Stimulated activated CD4-positive, alpha-beta T cell treated with anti-CD3 and anti-CD28 coated beads, Interleukin-2, amount 100 ng/mL, for 48 hours (primary cell): ENCODE measurements around the gene FBP2.
"Not testable (repeated sequence)": the region's sequence is repeated elsewhere in the genome, so short reads cannot be mapped to it uniquely, and the experiment has no call there.

Experiments used
- DNase-seq, 2 donors: peaks; one replicate each; pipeline ENCODE4 v3.0.0-alpha.2; 2020

FBP2 gene

DNA sequence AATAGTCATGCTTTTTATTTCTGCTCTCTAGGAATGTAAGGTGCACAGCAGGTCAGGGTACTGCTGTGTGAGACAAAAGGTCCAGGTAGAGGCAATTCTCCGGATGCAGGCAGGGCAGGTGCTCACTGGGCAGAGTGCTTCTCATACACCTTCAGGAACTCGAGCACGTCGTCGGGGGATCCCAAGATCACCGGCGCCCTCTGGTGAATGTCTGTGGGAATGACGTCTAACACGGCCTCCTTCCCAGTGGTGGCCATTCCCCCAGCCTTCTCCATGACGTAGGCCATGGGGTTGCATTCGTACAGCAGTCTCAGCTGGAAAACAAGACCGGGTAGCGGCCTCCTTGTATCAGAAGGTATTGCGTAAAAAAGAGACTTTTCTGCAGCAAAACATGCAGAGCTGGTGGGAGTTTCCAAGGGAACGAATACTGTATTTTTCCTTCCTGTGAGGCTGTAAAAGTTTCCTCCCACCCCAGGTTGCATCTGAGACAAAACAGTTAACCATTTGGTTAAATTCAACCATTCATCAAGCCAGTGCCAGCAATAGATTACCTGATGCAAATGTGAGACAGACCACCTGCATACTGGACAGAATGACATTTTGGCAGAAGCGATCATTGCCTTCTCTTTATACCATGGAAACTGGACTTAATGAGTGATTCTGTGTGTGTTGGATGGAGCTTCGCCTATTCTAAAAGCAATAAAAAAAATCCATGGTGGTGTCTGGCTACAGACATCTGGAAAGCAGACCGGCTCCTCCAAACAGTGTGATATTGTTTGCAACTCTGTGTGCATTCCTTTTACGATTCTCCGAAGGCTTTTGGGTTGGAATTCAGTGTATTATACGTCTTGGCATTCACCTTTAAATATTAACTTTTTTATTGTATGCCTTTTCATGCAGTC lies 9.9 kb upstream of the FBP2 start:
- DNase-seq = peak; percentile 75 to 79

DNA sequence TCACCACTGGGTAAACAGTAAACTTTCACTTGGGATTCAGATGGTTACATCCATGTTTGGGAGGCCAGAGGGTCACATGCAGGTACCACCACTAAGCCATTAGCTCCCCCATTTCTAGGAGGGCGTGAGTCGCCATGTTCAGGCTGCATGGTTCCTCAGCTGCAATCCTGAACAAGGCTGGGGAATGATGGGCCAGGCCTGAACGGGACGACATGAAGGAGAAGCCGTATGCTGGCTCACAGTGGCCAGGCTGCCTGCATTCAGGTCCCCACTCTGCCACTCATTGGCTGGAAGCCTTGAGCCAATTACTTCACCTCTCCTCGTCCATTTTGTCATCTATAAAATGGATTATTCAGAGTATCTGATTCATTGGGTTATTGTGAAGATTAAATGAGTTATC lies 9.0 kb upstream of the FBP2 start:
- no peak for DNase-seq

DNA sequence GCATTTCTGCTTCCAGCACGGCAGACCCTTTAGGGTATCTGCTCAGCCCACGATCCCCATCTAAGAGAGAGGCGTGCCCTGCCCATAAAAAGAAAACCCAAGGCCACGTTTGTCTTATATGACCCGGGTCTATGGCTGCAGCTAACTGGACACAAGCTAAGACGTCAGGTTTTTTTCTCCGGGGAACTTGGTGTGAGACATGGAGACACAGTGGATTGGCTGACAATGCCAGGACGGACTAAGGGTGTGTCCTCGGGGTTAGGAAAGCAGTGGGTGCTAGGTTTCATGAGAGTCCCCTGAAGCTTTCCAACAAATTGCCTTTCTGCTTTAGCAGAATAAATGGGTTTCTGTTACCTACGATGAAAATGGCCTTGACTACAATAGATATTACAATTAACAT lies 7.1 kb upstream of the FBP2 start:
- DNase-seq = no peak

DNA sequence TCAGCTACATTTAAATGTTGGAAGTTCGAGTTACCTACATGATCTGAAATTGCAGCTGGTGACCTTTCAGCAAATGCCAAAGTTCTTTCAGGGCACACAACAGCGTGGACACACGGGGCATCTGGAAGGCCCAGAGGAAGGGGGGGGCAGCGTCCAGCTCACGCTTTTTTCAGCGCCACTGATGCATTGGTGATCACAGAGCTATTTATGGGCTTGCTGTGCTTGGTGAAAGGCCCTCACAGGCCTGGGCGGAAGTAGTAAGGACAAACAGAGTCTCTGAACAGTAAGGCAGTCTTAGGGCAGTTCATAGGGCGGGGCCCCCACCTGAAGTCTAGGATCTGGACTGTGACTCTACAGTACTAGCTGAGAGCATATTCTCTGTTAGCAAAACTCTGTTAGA lies 6.6 kb upstream of the FBP2 start:
- DNase-seq = no peak

DNA sequence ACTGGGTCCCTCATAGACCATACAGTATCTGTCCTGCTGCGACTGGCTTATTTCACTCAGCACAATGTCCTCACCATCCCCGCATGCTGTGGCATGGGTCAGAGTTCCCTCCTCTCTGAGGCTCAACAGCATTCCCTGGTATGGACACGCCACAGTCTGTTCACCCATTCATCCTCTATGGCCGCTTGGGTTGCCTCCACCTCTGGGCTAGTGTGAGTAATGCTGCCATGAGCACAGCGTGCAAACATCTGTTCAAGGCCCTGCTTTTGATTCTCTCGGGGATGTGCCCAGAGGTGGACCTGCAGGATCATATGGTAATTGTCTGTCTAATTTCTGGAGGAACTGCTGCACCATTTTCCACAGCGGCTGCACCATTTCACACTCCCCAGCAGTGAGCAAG lies 5.5 kb upstream of the FBP2 start:
- no peak for DNase-seq

DNA sequence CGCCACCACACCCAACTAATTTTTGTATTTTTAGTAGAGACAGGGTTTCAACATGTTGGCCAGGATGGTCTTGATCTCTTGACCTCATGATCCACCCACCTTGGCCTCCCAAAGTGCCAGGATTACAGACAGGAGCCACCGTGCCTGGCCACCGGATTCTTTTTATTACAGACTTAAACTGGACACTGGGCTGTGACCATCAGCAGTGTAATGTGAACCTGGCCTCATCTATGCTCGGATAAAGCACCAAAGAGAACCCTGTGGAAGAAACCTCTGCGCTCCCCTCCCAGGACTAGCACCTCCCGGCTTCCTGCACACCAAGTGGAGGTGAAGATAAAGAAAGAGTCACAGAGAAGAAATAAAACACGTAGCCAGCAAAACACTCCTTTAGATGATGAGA lies 941 bp downstream of the FBP2 start:
- DNase-seq = not testable (repeated sequence)

DNA sequence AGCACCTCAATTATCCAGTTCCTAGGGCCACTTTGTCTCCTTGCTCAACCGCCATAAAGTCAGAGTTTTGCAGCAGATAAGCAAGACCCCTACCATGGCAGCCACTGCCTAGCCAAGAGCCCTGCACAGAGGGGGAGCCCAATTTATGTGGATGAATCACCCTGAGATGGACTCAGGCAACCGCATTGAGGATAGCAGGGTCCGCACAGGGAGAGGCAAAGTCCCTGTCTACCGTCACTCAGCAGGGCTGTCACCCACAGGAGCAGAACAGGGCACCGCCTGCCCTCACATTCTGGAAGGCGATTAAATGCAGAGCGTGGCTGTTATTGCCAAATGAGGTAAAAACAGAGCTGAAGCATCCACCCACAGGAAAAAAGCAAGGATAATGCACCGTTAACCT lies 1.7 kb downstream of the FBP2 start:
- no peak for DNase-seq

DNA sequence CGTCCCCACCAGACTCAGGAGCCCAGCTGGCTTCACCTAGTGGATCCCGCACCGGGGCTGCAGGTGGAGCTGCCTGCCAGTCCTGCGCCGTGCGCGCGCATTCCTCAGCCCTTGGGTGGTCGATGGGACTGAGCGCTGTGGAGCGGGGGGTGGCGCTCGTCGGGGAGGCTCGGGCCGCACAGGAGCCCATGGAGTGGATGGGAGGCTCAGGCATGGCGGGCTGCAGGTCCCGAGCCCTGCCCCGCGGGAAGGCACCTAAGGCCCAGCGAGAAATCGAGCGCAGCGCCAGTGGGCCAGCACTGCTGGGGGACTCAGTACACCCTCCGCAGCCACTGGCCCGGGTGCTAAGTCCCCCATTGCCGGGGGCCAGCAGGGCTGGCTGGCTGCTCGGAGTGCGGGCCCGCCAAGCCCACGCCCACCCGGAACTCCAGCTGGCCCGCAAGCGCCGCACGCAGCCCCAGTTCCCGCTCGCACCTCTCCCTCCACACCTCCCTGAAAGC lies 2.5 kb downstream of the FBP2 start:
- not testable (repeated sequence) for DNase-seq

DNA sequence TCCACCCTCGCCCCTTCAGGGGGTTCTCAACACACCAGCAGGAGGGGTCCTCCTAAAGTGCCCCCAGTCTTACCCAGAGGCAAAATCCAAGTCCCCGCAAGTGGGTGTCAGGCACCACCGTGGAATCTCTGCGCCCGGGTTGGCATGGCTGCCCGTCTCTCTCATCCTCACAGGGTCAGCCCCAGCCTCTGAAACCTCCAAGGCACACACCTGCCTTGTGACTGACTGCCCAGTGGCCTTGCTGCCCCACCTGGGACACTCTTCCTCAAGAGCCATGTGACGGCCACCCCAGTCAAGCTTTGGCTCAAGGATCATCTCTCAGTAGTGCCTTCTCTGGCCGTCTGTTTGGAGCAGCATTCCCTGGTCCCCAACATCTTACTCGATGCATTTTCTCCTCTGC lies 4.9 kb downstream of the FBP2 start:
- no peak for DNase-seq

DNA sequence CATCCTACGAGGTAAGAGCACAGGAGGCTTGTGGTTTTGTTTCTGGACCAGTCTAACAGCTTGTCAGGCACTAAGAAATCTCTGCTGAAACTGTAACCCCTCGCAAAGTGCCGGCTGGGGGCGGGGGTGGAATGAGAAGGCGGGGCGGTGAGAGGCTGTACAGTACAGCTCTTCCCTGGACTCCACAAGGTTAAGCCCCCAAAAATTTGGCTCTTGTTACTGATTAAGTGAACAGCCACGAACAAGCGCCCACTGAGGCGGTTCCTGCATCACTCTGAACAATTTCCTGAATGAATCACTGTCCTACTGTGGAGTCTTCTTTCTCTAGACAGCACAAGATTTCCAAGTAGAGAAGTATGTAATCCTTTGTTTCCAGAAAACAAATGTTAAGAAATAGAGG lies 6.8 kb downstream of the FBP2 start:
- DNase-seq = no peak

DNA sequence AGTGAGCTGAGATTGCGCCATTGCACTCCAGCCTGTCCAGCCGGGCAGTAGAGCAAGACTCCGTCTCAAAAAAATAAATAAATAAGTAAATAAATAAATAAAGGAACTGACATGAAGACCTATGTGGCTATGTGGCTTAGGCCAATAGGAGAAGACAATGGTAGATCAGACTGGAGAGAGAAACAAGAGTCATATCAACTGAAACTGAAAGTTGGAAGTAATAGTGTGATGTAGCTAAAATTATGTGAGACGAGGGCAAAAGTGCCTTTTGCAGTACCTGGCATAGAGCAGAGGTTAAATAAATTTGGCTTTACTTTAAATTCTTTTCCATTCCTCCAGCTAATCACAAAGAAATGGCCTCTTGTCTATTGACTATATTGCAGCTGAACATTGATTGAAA lies 7.3 kb downstream of the FBP2 start:
- DNase-seq = no peak

DNA sequence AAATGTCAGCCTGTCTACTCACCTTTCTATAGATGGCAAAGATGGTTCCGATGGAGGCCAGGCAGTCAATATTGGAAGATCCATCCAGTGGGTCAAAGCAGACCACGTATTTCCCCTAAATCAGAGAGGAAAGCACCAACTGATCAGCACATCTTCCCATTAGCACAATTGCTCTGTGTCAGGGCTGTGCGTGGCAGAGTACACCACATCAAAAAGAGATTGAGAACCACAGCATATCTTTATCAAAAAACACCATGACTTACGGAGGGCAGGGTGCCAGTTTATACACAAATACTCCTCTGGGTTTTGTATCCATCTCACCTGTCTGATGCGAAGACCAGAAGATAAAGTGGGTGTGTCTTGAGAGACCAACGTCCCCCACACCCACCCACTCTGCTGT lies 9.1 kb downstream of the FBP2 start:
- no peak for DNase-seq

DNA sequence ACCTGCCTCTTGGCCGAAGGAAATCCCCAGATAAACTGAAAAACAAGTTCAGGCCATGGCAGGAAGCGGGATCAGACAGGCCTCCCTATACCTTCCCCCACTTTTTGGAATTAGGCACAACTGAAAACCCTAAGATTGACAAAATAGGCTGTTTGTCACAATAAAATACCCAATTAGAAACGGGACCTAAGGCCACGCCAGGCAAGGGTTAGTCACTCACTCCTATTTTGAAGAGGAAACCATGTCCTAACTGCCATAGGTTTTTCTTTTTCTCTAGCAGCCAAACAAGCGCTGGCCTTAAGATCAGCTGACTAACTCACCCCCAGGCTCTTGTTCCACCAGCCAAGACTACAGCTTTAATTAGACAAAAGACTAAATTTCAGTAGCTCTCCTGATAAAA lies 11.9 kb downstream of the FBP2 start:
- no peak for DNase-seq

DNA sequence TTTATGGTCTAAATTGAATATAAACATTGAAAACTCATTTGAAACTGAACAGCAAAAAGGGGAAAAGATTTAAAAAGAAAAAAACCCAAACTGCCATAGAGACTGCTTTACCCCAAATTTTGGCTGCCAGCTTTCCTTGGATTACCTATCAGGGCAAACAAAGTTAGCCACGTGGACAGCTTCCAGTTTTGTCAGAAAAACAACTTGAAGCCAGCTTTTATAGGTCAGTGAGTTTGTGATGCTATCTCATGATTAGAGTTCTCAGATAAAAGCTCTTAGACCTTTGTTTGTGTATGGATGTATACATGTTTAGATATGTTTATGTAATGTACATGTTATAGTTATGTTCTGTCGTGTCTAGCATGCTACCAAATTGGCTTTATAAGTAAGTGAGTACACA lies 16.1 kb downstream of the FBP2 start:
- DNase-seq = no peak

DNA sequence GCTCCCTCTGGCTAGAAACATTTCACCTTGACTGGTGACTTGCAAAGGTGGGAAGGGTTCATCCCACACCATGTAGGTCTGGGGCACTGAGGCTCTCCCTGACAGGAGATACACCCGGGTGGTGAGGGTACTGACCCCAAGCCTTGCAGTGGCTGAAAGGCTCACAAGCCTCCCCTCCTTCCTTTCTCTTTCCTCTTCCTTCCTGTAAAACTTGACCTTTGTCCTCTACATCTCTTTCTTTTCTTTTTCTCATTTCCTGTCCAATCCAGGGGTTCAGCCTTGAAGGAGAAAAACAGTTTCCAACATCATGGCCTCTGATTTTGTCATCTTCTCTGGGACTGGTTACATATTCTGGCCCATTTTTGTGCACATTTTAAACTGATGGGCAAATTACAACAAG lies 16.6 kb downstream of the FBP2 start:
- DNase-seq = no peak

DNA sequence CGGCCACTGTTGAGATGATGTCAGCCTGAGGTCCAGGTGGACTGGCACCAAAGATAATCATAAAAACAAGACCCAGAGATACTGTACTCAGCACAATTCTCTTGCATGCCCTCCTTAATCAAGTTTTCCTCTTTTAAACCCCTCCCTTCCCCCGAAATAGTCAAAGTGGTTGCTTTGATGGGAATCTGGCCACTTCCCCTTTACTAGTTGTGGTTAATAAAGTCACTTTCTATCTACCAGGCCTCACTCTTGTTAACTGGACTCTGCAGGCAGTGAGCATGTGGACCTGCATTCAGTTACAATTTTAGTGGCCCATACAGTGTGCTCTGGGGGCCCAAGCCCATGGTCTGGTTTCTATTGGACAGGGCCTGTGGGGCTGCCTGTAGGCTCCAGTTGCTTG lies 17.5 kb downstream of the FBP2 start:
- no peak for DNase-seq

DNA sequence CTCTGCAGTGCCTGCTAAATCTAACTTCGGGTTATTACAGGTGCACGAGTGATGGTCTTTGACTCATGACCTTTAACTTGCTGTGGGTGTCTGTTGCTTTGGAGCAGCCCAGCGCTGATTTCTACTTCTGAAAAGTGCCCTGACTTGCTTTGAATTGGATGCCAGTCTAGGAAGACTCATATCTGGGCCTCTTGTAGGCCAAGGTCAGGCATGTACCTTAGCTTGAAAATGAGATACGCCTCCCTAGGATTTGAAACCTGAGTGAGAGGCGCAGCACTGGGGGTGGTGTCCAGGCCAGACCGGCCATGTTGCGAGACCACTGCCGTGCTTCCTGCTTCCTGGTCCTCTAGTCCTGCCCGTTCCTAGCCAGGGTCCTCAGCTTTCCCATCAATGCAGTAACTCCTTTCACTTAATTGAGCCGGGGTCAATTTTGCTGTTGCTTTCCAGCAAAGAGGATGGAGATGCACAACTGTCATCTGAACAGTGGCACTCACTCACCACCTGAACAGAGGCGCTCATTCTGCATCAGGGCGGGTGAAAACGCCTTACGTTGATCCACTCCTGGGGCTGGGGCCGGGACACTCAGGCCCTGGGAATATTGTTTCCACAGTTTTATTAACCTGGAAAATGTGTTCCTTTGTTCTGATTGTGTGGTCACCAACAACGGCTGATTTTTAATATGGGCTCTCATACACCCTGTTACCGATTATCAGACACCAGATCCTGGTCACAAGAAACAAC lies 24.5 kb downstream of the FBP2 start:
- no peak for DNase-seq

DNA sequence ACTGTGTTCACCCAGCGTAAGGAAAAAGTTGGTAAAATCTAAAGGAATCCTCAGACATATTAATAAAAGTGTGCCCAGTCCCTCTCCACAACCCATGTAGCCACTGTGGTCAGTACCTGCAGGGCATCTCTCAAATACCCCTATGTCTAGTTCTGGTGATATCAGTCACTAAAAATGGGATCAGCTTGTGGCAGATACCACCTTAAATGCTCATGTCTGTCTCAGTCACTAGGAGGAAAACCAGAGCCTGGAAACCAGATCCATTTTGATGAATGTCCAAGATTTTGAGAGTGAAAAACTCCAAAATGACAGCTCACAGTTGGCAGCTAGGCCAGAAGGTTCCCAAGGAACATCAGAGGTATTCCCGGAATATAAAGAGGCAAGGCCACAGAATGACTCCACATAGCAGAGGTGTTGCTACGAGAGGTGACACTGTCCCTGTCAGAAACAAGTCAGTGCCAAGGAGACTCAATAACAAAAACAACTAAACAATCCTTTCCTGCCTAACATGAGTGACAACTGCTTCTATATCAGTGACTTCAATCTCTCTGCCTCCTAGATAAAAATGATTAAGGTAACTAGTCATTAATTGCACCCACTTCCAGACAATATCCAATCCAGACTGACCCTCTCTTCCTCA lies 25.3 kb downstream of the FBP2 start:
- no peak for DNase-seq

DNA sequence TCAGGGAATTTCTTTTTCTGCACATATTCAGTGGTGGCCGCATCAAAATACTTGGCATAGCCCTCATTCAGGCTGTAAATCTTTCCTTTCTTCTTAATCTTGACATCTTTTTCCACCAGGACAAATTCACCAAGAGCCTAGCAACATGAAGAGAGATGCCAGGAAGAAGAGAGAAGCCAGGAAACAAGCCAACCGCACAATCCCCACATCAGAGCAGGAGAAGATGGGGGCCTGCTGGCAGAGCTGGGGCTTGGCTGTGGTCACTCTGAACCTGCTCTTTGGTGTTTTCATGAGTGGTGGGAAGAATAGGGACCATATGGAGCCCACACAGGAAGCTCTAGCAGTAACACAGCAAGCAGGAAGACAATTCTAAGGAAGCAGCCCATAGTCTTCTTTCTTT lies 26.4 kb downstream of the FBP2 start:
- DNase-seq = no peak

DNA sequence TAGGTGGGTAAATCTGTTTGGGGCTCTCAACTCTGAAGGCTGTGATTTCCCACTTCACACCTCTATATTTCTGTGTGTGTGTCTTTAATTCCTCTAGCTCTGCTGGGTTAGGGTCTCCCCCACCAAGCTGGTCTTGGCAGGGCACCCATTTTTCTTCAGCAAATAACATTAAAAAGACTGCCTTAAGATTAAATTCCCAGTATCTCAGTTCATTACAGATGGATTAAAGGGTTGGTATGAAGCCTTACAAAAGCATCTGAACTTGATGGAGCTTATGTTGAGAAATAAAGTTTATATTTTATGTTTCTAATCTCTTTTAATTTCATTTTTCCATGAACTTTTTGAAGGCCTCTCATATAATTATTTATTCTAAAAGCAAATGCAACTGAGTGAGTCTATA lies 27.1 kb downstream of the FBP2 start:
- no peak for DNase-seq

DNA sequence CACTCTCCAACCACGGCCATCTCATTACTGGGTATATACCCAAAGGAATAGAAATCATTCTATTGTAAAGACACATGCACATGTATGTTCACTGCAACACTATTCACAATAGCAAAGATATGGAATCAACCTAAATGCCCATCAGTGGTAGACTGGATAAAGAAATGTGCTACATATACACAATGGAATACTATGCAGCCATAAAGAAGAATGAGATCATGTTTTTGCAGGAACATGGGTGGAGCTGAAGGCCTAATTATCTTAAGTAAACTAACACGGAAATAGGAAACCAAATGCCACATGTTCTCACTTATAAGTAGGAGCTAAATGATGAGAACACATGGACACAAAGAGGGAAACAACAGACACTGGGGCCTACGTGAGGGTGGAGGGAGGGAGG lies 29.3 kb downstream of the FBP2 start:
- not testable (repeated sequence) for DNase-seq

DNA sequence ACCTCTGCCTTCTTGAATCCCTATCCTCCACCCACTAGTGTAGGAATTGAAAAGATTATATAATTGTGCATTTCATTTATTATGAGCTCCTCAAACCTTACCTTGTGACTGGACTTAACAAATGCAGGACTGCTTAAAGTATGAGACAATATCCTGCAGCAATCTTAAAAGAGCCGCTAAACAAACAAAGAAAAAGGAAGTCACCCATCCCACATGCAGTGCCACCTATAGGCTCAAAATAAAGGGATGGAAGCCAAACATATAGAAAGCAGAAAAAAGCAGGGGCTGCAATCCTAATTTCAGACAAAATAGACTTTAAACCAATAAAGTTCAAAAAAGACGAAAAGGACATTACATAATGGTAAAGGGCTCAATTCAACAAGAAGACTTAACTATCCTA lies 30.1 kb downstream of the FBP2 start:
- DNase-seq = no peak

DNA sequence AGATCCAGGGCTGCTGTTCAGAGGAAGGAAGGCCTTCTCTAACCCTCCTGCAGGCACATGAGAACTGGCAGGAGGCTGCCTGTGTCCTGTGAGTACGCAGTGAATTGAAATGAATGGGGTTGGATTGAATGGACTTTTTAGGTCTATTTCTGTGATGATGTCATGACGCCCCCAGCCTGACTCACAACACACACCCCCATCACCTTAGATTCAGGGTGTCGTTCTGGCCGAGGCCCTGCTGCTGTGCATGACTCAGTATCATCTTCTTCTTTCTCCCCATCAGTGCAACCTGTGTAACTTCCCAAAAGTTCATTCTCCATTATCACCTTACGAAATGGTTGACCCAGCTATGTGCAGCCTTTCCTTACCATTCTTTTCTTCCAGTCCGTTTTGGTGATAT lies 33.4 kb downstream of the FBP2 start:
- DNase-seq = no peak

DNA sequence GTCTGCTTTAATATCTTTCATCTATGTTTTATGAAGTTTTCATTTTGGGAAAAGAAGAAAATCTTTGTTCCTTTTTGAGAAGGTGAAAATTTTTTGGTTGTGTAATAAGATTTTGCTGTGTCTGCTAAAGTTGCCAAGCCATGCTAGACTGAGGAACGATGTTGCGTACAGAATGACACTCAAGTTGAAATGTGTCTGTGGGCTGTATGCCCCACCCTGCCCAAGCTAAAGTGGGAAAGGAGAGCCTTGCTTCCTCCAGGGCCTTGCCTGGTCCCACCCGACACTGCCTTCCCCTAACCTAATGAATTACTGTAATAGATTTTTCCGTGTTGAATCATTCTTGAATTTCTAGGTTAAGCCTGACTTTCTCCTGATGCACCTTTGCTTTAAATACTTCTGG lies 36.2 kb downstream of the FBP2 start:
- DNase-seq = no peak
